PFSK-1 (cell line): ENCODE results near the gene KANK4.

Experiments
- FOXP2 ChIP-seq: optimal IDR thresholded peaks from 2 replicates; pipeline ENCODE3; 2011; ENCODE audit warnings: borderline replicate concordance, control low read depth, inconsistent platforms; ENCODE audit not compliant: insufficient read depth; ENCODE audit errors: extremely low read length, extremely low read depth
- POLR2AphosphoS5 ChIP-seq: IDR thresholded peaks from 2 replicates; pipeline ENCODE4 v1.6.1; 2012; ENCODE audit warnings: low read depth, mild to moderate bottlenecking, control low read depth, low read length, moderate library complexity
- SIN3A ChIP-seq: IDR thresholded peaks from 2 replicates; pipeline ENCODE4 v1.6.1; 2012; ENCODE audit warnings: mild to moderate bottlenecking, low read length, moderate library complexity, borderline replicate concordance; ENCODE audit not compliant: insufficient read depth
- TAF1 ChIP-seq: IDR thresholded peaks from 2 replicates; pipeline ENCODE4 v1.6.1; 2012; ENCODE audit warnings: low read length, control low read depth, borderline replicate concordance; ENCODE audit not compliant: insufficient read depth
- TF ChIP-seq, protein P1 (sequence below), 2 experiments: IDR thresholded peaks; 2 replicates each; pipeline versions ENCODE4 v1.6.1 to v1.8.0; 2011 to 2012; ENCODE audit warnings: low read depth in 2 of 2, low read length in 2 of 2, control low read depth in 1 of 2, inconsistent platforms in 1 of 2, mild to moderate bottlenecking in 1 of 2, moderate library complexity in 1 of 2; ENCODE audit not compliant: insufficient read depth in 1 of 2

Gene KANK4

DNA sequence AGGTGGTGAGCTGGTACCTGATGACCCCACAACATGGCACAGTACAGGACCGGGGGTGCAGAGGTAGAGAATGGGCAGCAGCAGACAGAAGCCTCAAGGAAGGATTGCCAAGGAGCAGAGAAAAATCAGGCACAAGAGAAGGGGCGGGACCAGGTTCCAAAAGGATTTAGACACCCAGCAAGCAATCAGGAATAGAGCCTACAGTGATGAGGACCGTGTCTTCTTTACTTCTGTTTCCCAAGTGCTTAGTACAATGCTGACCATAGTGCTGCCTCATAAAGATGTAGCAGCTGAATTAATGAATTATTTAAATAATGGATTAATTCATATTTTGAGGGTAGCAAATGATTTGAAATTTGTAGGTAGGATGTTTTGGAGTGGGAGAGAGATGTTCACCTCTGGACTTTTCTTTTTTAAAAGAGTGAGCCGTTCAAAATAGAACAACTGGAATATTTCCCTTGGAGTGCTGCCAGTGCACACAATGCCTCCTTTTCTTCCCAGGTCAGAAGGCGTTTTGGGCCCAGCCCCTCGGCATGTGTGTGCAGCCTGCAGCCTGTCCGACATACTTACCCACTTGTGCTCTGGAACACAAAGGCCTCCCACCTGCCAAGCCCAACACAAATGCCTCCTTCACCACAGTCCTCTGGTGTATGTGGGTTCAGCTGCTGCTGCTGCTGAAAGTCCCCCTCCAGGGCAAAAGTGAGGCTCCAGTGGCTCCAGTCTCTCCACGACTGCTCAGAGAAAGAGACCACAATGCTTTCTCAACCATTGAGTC is 19.6 kb downstream of the KANK4 start:
- no peak for TF ChIP-seq FOXP2
- TF ChIP-seq POLR2AphosphoS5 = no peak
- no peak for TF ChIP-seq TAF1
- no peak for TF ChIP-seq SIN3A
- TF ChIP-seq, protein P1, sequence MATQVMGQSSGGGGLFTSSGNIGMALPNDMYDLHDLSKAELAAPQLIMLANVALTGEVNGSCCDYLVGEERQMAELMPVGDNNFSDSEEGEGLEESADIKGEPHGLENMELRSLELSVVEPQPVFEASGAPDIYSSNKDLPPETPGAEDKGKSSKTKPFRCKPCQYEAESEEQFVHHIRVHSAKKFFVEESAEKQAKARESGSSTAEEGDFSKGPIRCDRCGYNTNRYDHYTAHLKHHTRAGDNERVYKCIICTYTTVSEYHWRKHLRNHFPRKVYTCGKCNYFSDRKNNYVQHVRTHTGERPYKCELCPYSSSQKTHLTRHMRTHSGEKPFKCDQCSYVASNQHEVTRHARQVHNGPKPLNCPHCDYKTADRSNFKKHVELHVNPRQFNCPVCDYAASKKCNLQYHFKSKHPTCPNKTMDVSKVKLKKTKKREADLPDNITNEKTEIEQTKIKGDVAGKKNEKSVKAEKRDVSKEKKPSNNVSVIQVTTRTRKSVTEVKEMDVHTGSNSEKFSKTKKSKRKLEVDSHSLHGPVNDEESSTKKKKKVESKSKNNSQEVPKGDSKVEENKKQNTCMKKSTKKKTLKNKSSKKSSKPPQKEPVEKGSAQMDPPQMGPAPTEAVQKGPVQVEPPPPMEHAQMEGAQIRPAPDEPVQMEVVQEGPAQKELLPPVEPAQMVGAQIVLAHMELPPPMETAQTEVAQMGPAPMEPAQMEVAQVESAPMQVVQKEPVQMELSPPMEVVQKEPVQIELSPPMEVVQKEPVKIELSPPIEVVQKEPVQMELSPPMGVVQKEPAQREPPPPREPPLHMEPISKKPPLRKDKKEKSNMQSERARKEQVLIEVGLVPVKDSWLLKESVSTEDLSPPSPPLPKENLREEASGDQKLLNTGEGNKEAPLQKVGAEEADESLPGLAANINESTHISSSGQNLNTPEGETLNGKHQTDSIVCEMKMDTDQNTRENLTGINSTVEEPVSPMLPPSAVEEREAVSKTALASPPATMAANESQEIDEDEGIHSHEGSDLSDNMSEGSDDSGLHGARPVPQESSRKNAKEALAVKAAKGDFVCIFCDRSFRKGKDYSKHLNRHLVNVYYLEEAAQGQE (IDR thresholded peaks at IDR 0.05; ENCODE audit: insufficient read depth in 1 of 2, low read depth in 2 of 2, low read length in 2 of 2) = no peak

DNA sequence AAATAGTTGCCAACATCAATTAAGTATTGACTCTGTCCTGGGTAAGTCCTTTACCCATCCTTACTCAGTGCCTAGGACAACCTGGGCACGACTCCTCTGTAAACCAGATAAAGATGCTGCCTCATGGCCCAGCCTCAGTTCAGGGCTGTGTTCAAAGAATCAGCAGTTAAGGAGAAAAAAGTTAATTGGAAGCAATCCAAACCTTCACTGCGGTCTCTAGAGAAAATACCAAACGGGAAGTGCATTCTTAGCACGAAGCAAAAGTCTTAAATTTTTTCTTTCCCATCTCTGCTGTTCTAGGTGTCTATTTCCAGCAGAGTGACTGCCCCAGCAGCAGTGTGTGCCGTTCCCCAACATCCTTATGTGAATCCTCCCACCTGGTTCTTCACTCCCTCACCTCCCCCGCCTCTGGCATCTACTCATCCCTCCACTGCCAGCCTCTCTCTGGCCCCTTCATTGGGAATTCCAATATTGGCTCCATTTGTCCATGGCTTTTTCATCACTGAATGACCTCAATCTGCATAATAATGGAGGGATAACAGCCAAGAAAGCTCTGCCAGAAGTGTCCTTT is 23.2 kb downstream of the KANK4 start:
- TF ChIP-seq POLR2AphosphoS5 = no peak
- TF ChIP-seq TAF1 = no peak
- TF ChIP-seq, protein P1 (IDR thresholded peaks at IDR 0.05; ENCODE audit: insufficient read depth in 1 of 2, low read depth in 2 of 2, low read length in 2 of 2) = no peak
- no peak for TF ChIP-seq SIN3A
- no peak for TF ChIP-seq FOXP2

DNA sequence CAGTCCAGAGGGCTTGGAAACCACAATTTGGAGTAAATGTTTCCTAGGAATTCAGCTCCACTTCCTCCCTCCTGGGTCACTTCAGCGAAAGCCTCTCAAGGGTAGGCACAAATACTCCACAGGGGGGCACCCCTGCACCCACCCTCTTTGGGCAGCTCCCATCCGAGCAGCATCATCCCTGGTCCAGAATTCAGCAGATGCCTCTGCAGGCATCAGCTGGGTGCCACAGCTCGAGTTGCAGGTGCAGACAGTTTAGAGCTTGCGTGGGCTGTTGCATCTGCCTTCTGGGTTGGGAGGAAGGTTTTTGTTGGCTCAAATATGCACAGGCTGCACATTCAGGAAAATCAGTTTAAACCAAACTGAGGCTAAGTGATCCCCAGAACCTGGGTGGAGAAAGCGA is 25.0 kb downstream of the KANK4 start:
- TF ChIP-seq, protein P1 (IDR thresholded peaks at IDR 0.05; ENCODE audit: insufficient read depth in 1 of 2, low read depth in 2 of 2, low read length in 2 of 2) = no peak
- TF ChIP-seq SIN3A (no peak), POLR2AphosphoS5 (no peak), FOXP2 (no peak), TAF1 (no peak)

DNA sequence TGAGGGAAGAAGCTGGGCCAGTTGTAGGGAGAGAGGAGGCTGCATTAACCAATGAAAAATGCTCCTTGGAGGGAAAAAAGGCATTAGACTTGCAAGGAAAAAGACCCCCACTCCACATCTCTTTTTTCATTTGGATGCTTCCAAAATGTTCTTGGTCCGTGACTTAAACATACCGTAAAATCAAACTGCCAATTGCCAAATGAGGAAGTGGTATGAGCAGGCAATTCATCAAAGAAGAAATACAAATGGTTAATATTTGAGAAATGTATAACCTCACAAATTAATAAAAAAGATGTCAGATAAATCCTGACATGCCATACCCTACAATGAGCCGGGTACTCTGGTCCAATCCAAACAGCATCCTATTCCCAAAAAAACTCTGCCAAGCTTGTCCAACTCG is 30.6 kb downstream of the KANK4 start:
- TF ChIP-seq, protein P1 (IDR thresholded peaks at IDR 0.05; ENCODE audit: insufficient read depth in 1 of 2, low read depth in 2 of 2, low read length in 2 of 2) = no peak
- no peak for TF ChIP-seq TAF1
- no peak for TF ChIP-seq FOXP2
- TF ChIP-seq SIN3A = no peak
- TF ChIP-seq POLR2AphosphoS5 = no peak
